HEK293 (cell line): ENCODE results near the gene WDR11.
A peak's percentile ranks its signal among the peaks of the same experiment; 100 is the strongest.

Source experiments
- CTCF ChIA-PET: fragments of 350-600 bp; formaldehyde crosslinking; extraction: SDS; loops from one replicate; lab custom pipeline; 2021; ENCODE audit warnings: antibody characterized with exemption; lab: Yijun Ruan, JAX
- POLR2A ChIA-PET: fragments of 300-600 bp; formaldehyde crosslinking; extraction: SDS; loops from one replicate; lab custom pipeline; 2020; ENCODE audit warnings: antibody characterized with exemption, inconsistent platforms; lab: Yijun Ruan, JAX
- H3K27ac ChIP-seq: fragments of 200-500 bp; sonication (Bioruptor generic); 2 replicates; pipeline ENCODE4 v1.5.1; 2014; ENCODE audit warnings: low read depth, low read length, control low read depth, inconsistent platforms; ENCODE audit errors: extremely low read depth
- H3K36me3 ChIP-seq, 2 experiments: fragments of 200-500 bp in 1 of 2; sonication (Bioruptor generic) in 1 of 2; 1 replicate in 1 of 2; 2 replicates in 1 of 2; pipeline ENCODE4 v1.5.1; 2014 to 2017; ENCODE audit warnings: inconsistent platforms in 2 of 2, low read length in 2 of 2; ENCODE audit not compliant: control insufficient read depth in 2 of 2, insufficient read depth in 1 of 2
- H3K4me1 ChIP-seq: fragments of 200-500 bp; sonication (Bioruptor generic); 2 replicates; pipeline ENCODE4 v1.5.1; 2014; ENCODE audit warnings: mild to moderate bottlenecking, low read length, inconsistent platforms; ENCODE audit not compliant: control insufficient read depth, insufficient read depth
- H3K4me3 ChIP-seq: 2 replicates; pipeline ENCODE4 v1.5.1; 2011; ENCODE audit warnings: low read depth, mild to moderate bottlenecking, control low read depth, low read length, moderate library complexity
- H3K9me3 ChIP-seq: fragments of 200-500 bp; sonication (Bioruptor generic); 2 replicates; pipeline ENCODE4 v1.5.1; 2014; ENCODE audit warnings: low read depth, low read length, inconsistent platforms; ENCODE audit not compliant: control insufficient read depth, insufficient read depth
- BCL11A ChIP-seq: fragments of 450-650 bp; formaldehyde crosslinking; IDR thresholded peaks from 2 replicates; pipeline ENCODE4 v1.5.1; 2016; ENCODE audit warnings: low read depth, missing biosample characterization, missing genetic modification characterization
- GFI1B ChIP-seq: fragments of 450-650 bp; formaldehyde crosslinking; IDR thresholded peaks from 2 replicates; pipeline ENCODE4 v1.5.1; 2016; ENCODE audit warnings: missing biosample characterization, missing genetic modification characterization
- GLI4 ChIP-seq: fragments of 450-650 bp; formaldehyde crosslinking; IDR thresholded peaks from 2 replicates; pipeline ENCODE4 v1.5.1; 2016; ENCODE audit warnings: missing biosample characterization, missing genetic modification characterization
- KLF1 ChIP-seq: fragments of 450-650 bp; formaldehyde crosslinking; IDR thresholded peaks from 2 replicates; pipeline ENCODE4 v1.5.1; 2016; ENCODE audit warnings: missing biosample characterization, missing genetic modification characterization
- KLF10 ChIP-seq: fragments of 450-650 bp; IDR thresholded peaks from 2 replicates; pipeline ENCODE4 v1.5.1; 2018; ENCODE audit warnings: missing biosample characterization, mild to moderate bottlenecking, missing genetic modification characterization
- KLF16 ChIP-seq: fragments of 450-650 bp; formaldehyde crosslinking; IDR thresholded peaks from 2 replicates; pipeline ENCODE4 v1.5.1; 2017; ENCODE audit warnings: missing biosample characterization, missing genetic modification characterization
- PRDM1 ChIP-seq: fragments of 450-650 bp; formaldehyde crosslinking; IDR thresholded peaks from 2 replicates; pipeline ENCODE4; 2016; ENCODE audit warnings: missing biosample characterization, missing genetic modification characterization
- ZNF140 ChIP-seq: fragments of 450-650 bp; formaldehyde crosslinking; IDR thresholded peaks from 2 replicates; pipeline ENCODE4 v1.5.1; 2016; ENCODE audit warnings: missing biosample characterization, missing genetic modification characterization
- ZNF157 ChIP-seq: fragments of 450-650 bp; formaldehyde crosslinking; IDR thresholded peaks from 2 replicates; pipeline ENCODE4 v1.5.1; 2016; ENCODE audit warnings: missing biosample characterization, missing genetic modification characterization
- ZNF175 ChIP-seq: fragments of 450-650 bp; formaldehyde crosslinking; IDR thresholded peaks from 2 replicates; pipeline ENCODE4 v1.5.1; 2016; ENCODE audit warnings: missing biosample characterization, missing genetic modification characterization
- ZNF266 ChIP-seq: fragments of 450-650 bp; formaldehyde crosslinking; IDR thresholded peaks from 2 replicates; pipeline ENCODE4 v1.5.1; 2016; ENCODE audit warnings: missing biosample characterization, missing genetic modification characterization, low read depth
- ZNF335 ChIP-seq: fragments of 450-650 bp; formaldehyde crosslinking; conservative IDR thresholded peaks from 2 replicates; pipeline ENCODE4 v1.5.1; 2016; ENCODE audit warnings: missing biosample characterization, missing genetic modification characterization
- ZNF426 ChIP-seq: fragments of 450-650 bp; formaldehyde crosslinking; IDR thresholded peaks from 2 replicates; pipeline ENCODE4 v1.5.1; 2017; ENCODE audit warnings: missing biosample characterization, missing genetic modification characterization, mild to moderate bottlenecking, inconsistent platforms, moderate library complexity
- ZNF555 ChIP-seq: fragments of 450-650 bp; formaldehyde crosslinking; conservative IDR thresholded peaks from 2 replicates; pipeline ENCODE4 v1.5.1; 2017; ENCODE audit warnings: missing biosample characterization, mild to moderate bottlenecking, missing genetic modification characterization, inconsistent platforms
- ZNF76 ChIP-seq: fragments of 450-650 bp; formaldehyde crosslinking; IDR thresholded peaks from 2 replicates; pipeline ENCODE4; 2016; ENCODE audit warnings: low read depth, missing biosample characterization, missing genetic modification characterization, borderline replicate concordance
- ZNF777 ChIP-seq: fragments of 450-650 bp; formaldehyde crosslinking; IDR thresholded peaks from 2 replicates; pipeline ENCODE4 v1.5.1; 2017; ENCODE audit warnings: missing biosample characterization, missing genetic modification characterization, borderline replicate concordance
- TF ChIP-seq, protein P1 (sequence below): fragments of 450-650 bp; formaldehyde crosslinking; IDR thresholded peaks from 2 replicates; pipeline ENCODE4 v1.5.1; 2016; ENCODE audit warnings: missing biosample characterization, missing genetic modification characterization
- TF ChIP-seq, protein P2 (sequence below): fragments of 450-650 bp; formaldehyde crosslinking; IDR thresholded peaks from 2 replicates; pipeline ENCODE4 v1.5.1; 2016; ENCODE audit warnings: missing biosample characterization, missing genetic modification characterization
- TF ChIP-seq, protein P3 (sequence below): fragments of 450-650 bp; formaldehyde crosslinking; IDR thresholded peaks from 2 replicates; pipeline ENCODE4 v1.5.0; 2017; ENCODE audit warnings: missing biosample characterization, missing genetic modification characterization, borderline replicate concordance
- TF ChIP-seq, protein P4 (sequence below): fragments of 450-650 bp; formaldehyde crosslinking; IDR thresholded peaks from 2 replicates; pipeline ENCODE4 v1.5.1; 2016; ENCODE audit warnings: missing biosample characterization, missing genetic modification characterization, borderline replicate concordance

Gene WDR11

DNA sequence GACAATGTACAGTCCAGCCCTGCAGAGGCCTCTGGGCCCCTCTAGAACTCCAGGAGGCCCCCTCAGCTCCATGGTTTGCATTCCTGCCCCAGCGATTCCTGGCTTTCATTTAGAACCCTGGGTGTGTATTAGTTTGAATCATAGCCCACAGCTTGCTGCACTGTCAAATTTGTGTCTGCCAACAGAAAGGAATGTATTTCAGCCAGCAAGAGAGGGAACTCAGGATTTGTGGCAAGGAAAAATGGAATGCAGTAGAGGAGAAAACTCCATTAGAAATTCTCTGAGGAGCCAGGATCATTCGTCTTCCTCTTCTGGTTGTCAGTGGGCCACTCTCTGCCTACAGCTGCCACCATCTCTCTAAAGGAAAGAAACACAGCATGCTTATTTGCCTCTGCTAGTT lies 27.9 kb upstream of the WDR11 start (continued):
- TF ChIP-seq, protein P1, sequence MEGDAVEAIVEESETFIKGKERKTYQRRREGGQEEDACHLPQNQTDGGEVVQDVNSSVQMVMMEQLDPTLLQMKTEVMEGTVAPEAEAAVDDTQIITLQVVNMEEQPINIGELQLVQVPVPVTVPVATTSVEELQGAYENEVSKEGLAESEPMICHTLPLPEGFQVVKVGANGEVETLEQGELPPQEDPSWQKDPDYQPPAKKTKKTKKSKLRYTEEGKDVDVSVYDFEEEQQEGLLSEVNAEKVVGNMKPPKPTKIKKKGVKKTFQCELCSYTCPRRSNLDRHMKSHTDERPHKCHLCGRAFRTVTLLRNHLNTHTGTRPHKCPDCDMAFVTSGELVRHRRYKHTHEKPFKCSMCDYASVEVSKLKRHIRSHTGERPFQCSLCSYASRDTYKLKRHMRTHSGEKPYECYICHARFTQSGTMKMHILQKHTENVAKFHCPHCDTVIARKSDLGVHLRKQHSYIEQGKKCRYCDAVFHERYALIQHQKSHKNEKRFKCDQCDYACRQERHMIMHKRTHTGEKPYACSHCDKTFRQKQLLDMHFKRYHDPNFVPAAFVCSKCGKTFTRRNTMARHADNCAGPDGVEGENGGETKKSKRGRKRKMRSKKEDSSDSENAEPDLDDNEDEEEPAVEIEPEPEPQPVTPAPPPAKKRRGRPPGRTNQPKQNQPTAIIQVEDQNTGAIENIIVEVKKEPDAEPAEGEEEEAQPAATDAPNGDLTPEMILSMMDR = no peak
- TF ChIP-seq, all 188 proteins: peak for 0

DNA sequence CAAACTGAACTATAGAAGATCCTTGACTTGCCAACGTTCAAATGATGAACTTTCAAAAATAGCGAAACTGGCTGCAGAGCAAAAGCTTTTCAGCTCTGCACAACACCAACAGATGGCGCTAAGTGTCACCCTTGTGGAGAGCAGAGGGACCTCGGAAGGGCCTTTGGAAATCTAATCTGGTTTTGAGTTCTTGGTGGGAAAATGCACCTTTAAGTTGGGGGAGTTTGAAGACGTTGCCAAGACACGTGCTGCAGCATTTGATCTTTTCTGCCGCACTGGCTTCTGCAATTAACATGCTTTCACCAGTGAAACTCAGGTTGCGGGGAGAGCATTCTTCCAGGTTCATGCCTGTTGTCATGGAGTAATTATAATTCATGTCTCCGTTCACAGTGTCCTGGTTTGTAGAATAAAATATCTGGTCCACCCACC lies 26.3 kb upstream of the WDR11 start:
- Histone ChIP-seq H3K4me1 (no peaks in the 10 kb centered on the region), H3K9me3 (no peaks in the 10 kb centered on the region), H3K36me3 (no peaks in the 10 kb centered on the region), H3K27ac (no peak overlapping the region)
- ChIA-PET POLR2A (interaction anchor here (0.7 kb wide), 1 partner anchor 26 kb away, joined by 3 read pairs; the partner anchor contains the start of gene WDR11), CTCF (interaction anchor here (0.6 to 2.2 kb wide), 11 partner anchors 10 to 716 kb away, joined by 3 to 14 read pairs (median 4); no protein-coding TSS in a partner anchor)
- TF ChIP-seq, protein P2, sequence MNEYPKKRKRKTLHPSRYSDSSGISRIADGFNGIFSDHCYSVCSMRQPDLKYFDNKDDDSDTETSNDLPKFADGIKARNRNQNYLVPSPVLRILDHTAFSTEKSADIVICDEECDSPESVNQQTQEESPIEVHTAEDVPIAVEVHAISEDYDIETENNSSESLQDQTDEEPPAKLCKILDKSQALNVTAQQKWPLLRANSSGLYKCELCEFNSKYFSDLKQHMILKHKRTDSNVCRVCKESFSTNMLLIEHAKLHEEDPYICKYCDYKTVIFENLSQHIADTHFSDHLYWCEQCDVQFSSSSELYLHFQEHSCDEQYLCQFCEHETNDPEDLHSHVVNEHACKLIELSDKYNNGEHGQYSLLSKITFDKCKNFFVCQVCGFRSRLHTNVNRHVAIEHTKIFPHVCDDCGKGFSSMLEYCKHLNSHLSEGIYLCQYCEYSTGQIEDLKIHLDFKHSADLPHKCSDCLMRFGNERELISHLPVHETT = no peak
- TF ChIP-seq, protein P1 = 0 out of 2 replicates have a peak, but pooled peaks have one; percentile 19
- TF ChIP-seq GFI1B = no peak
- TF ChIP-seq, all 188 proteins: peak for 1
- H3K4me3 ChIP-seq = no peak overlapping the region

DNA sequence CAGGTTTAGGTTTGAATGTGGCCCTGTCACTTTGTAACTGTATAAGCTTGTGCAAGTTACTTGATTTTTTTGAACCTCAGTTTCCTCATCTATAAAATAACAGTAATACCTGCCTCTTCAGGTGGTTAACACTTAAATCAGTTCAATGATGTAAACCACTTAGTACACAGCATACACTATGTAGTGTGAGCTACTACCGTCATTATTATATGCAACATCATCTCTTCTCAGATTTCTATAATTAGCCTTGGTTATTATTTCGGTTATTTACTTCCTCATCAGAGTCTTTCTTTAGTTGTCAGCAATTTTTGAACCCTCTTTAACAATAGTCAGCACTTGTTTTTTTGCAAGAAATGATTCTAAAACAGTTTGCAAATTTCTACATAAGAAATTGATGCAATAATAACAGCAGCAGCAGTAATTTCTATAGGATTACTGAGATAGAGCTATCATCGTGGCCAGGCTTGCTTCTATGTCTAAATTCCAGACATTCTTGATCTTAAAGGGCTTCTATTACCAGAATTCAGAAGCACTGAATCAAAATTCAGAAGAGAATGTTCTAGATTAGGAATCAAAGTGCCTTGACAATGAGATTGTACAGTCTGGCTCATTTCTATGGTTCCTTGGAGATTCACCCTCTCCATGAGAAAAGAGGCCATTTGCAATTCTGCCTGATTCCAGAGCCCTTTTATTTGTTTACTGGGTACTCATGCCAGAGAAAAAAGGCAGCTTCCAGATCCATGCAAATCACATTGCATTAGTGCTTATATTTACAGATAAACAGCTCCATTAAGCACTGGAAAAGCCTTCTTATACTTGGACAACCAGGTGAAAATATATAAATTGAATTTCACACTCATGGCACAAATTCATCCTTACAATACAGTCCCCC lies 25.0 kb upstream of the WDR11 start:
- no peaks in the 10 kb centered on the region for H3K4me1 ChIP-seq
- H3K36me3 ChIP-seq = no peaks in the 10 kb centered on the region; a peak in 1 of 3 replicates
- no peak overlapping the region for H3K4me3 ChIP-seq
- TF ChIP-seq ZNF335 (tag by site-specific recombination) (no peak), KLF16 (tag by site-specific recombination) (no peak), ZNF140 (tag by site-specific recombination) (no peak), ZNF426 (no peak), PRDM1 (no peak), ZNF777 (tag by site-specific recombination) (no peak), KLF1 (tag by site-specific recombination) (no peak), ZNF555 (tag by site-specific recombination) (no peak), ZNF175 (tag by site-specific recombination) (no peak), KLF10 (no peak), ZNF157 (tag by site-specific recombination) (no peak), ZNF76 (tag by site-specific recombination) (no peak), GLI4 (tag by site-specific recombination) (no peak), BCL11A (no peak), ZNF266 (no peak)
- TF ChIP-seq, protein P3, sequence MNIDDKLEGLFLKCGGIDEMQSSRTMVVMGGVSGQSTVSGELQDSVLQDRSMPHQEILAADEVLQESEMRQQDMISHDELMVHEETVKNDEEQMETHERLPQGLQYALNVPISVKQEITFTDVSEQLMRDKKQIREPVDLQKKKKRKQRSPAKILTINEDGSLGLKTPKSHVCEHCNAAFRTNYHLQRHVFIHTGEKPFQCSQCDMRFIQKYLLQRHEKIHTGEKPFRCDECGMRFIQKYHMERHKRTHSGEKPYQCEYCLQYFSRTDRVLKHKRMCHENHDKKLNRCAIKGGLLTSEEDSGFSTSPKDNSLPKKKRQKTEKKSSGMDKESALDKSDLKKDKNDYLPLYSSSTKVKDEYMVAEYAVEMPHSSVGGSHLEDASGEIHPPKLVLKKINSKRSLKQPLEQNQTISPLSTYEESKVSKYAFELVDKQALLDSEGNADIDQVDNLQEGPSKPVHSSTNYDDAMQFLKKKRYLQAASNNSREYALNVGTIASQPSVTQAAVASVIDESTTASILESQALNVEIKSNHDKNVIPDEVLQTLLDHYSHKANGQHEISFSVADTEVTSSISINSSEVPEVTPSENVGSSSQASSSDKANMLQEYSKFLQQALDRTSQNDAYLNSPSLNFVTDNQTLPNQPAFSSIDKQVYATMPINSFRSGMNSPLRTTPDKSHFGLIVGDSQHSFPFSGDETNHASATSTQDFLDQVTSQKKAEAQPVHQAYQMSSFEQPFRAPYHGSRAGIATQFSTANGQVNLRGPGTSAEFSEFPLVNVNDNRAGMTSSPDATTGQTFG = no peak
- TF ChIP-seq, protein P4, sequence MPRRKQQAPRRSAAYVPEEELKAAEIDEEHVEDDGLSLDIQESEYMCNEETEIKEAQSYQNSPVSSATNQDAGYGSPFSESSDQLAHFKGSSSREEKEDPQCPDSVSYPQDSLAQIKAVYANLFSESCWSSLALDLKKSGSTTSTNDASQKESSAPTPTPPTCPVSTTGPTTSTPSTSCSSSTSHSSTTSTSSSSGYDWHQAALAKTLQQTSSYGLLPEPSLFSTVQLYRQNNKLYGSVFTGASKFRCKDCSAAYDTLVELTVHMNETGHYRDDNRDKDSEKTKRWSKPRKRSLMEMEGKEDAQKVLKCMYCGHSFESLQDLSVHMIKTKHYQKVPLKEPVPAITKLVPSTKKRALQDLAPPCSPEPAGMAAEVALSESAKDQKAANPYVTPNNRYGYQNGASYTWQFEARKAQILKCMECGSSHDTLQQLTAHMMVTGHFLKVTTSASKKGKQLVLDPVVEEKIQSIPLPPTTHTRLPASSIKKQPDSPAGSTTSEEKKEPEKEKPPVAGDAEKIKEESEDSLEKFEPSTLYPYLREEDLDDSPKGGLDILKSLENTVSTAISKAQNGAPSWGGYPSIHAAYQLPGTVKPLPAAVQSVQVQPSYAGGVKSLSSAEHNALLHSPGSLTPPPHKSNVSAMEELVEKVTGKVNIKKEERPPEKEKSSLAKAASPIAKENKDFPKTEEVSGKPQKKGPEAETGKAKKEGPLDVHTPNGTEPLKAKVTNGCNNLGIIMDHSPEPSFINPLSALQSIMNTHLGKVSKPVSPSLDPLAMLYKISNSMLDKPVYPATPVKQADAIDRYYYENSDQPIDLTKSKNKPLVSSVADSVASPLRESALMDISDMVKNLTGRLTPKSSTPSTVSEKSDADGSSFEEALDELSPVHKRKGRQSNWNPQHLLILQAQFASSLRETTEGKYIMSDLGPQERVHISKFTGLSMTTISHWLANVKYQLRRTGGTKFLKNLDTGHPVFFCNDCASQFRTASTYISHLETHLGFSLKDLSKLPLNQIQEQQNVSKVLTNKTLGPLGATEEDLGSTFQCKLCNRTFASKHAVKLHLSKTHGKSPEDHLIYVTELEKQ (tag by site-specific recombination) = no peak
- CTCF ChIA-PET = interaction anchor here (0.6 to 2.2 kb wide), 7 partner anchors 11 to 71 kb away, joined by 3 to 14 read pairs (median 4); no protein-coding TSS in a partner anchor
- no peak overlapping the region for H3K27ac ChIP-seq
- H3K9me3 ChIP-seq = no peaks in the 10 kb centered on the region
- POLR2A ChIA-PET = no interaction called here
